ENCODE data around the gene SYNPO.

- TF ChIP-seq, protein P1, sequence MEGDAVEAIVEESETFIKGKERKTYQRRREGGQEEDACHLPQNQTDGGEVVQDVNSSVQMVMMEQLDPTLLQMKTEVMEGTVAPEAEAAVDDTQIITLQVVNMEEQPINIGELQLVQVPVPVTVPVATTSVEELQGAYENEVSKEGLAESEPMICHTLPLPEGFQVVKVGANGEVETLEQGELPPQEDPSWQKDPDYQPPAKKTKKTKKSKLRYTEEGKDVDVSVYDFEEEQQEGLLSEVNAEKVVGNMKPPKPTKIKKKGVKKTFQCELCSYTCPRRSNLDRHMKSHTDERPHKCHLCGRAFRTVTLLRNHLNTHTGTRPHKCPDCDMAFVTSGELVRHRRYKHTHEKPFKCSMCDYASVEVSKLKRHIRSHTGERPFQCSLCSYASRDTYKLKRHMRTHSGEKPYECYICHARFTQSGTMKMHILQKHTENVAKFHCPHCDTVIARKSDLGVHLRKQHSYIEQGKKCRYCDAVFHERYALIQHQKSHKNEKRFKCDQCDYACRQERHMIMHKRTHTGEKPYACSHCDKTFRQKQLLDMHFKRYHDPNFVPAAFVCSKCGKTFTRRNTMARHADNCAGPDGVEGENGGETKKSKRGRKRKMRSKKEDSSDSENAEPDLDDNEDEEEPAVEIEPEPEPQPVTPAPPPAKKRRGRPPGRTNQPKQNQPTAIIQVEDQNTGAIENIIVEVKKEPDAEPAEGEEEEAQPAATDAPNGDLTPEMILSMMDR (IDR thresholded peaks at IDR 0.05; ENCODE audit: poor library complexity), result no peak
- TF ChIP-seq EZH2phosphoT487 (IDR thresholded peaks at IDR 0.05; ENCODE audit: low read depth, severe bottlenecking, unreplicated experiment) (no peak), EZH2 (IDR thresholded peaks at IDR 0.05; ENCODE audit: borderline replicate concordance) (no peak)
These were observed 28.1 kb upstream of the SYNPO start for GRCh38 chr5:150612405-150612804.

All from hepatocyte (in vitro differentiated cells).